K562 (cell line): ENCODE data around the gene TP53I13. TPM values are rescaled to one million over a fixed set of nuclear protein-coding genes. Genes with fewer than 3 reads are reported as not detected.
A peak's percentile ranks its signal among the peaks of the same experiment; 100 is the strongest.

Experiments used
- ARID1B ChIP-seq: fragments of 450-650 bp; IDR thresholded peaks from 2 replicates; pipeline ENCODE4 v1.6.1; 2016; ENCODE audit warnings: antibody characterized with exemption, mild to moderate bottlenecking, inconsistent platforms
- BRCA1 ChIP-seq, 2 experiments: fragments of 450-650 bp in 1 of 2; sonication (generic) in 1 of 2; formaldehyde crosslinking in 1 of 2; IDR thresholded peaks; 2 replicates each; pipeline versions ENCODE4 v1.5.0 to v1.6.1; 2017 to 2020; ENCODE audit warnings: mild to moderate bottlenecking in 1 of 2, missing genetic modification reagents in 1 of 2
- CHD4 ChIP-seq: fragments of 200-600 bp; sonication (generic); IDR thresholded peaks from 3 replicates; pipeline ENCODE4 v1.6.1; 2012; ENCODE audit warnings: low read depth, mild to moderate bottlenecking, mixed read lengths, low read length, inconsistent platforms; ENCODE audit not compliant: insufficient read depth, insufficient replicate concordance, poor library complexity, severe bottlenecking
- CSDE1 ChIP-seq, 2 experiments: fragments of 450-650 bp; IDR thresholded peaks; 2 replicates each; pipeline ENCODE4 v1.6.1; 2016; ENCODE audit warnings: mild to moderate bottlenecking in 1 of 2
- ERF ChIP-seq: fragments of 450-650 bp; formaldehyde crosslinking; IDR thresholded peaks from 2 replicates; pipeline ENCODE4 v1.4.0; 2020; ENCODE audit warnings: mild to moderate bottlenecking, mixed read lengths
- IRF1 ChIP-seq: sonication (generic); formaldehyde crosslinking; IDR thresholded peaks from 2 replicates; pipeline ENCODE4 v1.8.0; 2022; ENCODE audit warnings: missing genetic modification reagents, mild to moderate bottlenecking, borderline replicate concordance
- JUND ChIP-seq, 2 experiments: IDR thresholded peaks; 2 replicates in 1 of 2; 3 replicates in 1 of 2; pipeline ENCODE4 v1.6.1; 2011; ENCODE audit warnings: borderline replicate concordance in 2 of 2, low read depth in 2 of 2, low read length in 2 of 2, improper control_type of control experiment in 1 of 2, missing biosample characterization in 1 of 2, missing genetic modification characterization in 1 of 2, missing genetic modification reagents in 1 of 2
- KLF10 ChIP-seq: fragments of 250-450 bp; sonication (Bioruptor Pico); IDR thresholded peaks from 2 replicates; pipeline ENCODE4 v1.6.1; 2021; ENCODE audit warnings: matching md5 sums
- MAX ChIP-seq: sonication (generic); formaldehyde crosslinking; IDR thresholded peaks from 2 replicates; pipeline ENCODE4 v1.9.0; 2022; ENCODE audit warnings: mild to moderate bottlenecking, missing genetic modification reagents
- MEIS2 ChIP-seq: fragments of 450-650 bp; IDR thresholded peaks from 2 replicates; pipeline ENCODE4 v1.6.1; 2014; ENCODE audit warnings: mild to moderate bottlenecking; ENCODE audit not compliant: partially characterized antibody
- NR2F6 ChIP-seq: fragments of 450-650 bp; formaldehyde crosslinking; IDR thresholded peaks from 2 replicates; pipeline ENCODE4 v1.4.0; 2020; ENCODE audit warnings: mild to moderate bottlenecking
- OTX1 ChIP-seq: fragments of 450-650 bp; formaldehyde crosslinking; IDR thresholded peaks from 2 replicates; pipeline ENCODE4 v1.4.0; 2022; ENCODE audit warnings: mild to moderate bottlenecking
- PCBP2 ChIP-seq: fragments of 200-400 bp; formaldehyde crosslinking; IDR thresholded peaks from 2 replicates; pipeline ENCODE4 v1.6.1; 2018; ENCODE audit warnings: low read length, low read depth, mild to moderate bottlenecking, moderate library complexity; ENCODE audit not compliant: poor library complexity, severe bottlenecking
- RBM22 ChIP-seq: fragments of 200-400 bp; formaldehyde crosslinking; IDR thresholded peaks from 2 replicates; pipeline ENCODE4 v1.6.1; 2018; ENCODE audit warnings: low read length, low read depth; ENCODE audit not compliant: poor library complexity, severe bottlenecking
- RFX7 ChIP-seq: fragments of 250-450 bp; sonication (Bioruptor Pico); IDR thresholded peaks from 2 replicates; pipeline ENCODE4 v1.5.1; 2021; ENCODE audit warnings: mild to moderate bottlenecking
- SFPQ ChIP-seq: fragments of 200-400 bp; formaldehyde crosslinking; IDR thresholded peaks from 2 replicates; pipeline ENCODE4 v1.6.1; 2017; ENCODE audit warnings: mild to moderate bottlenecking, low read depth, low read length, moderate library complexity
- TAF7 ChIP-seq: fragments of 450-650 bp; IDR thresholded peaks from 2 replicates; pipeline ENCODE4 v1.6.1; 2016; ENCODE audit warnings: missing genetic modification characterization, missing compliant biosample characterization
- ZBTB26 ChIP-seq: fragments of 450-650 bp; formaldehyde crosslinking; IDR thresholded peaks from 2 replicates; pipeline ENCODE4 v1.4.0; 2022; ENCODE audit warnings: missing genetic modification characterization
- ZNF274 ChIP-seq: IDR thresholded peaks from 2 replicates; pipeline ENCODE4 v1.6.1; 2011; ENCODE audit warnings: low read depth, mild to moderate bottlenecking, low read length, moderate library complexity, borderline replicate concordance
- ZNF668 ChIP-seq: fragments of 250-450 bp; sonication (Bioruptor Pico); IDR thresholded peaks from 2 replicates; pipeline ENCODE4 v1.8.0; 2022; ENCODE audit warnings: mild to moderate bottlenecking, inconsistent platforms
- polyA plus RNA-seq, 8 experiments: library from polyadenylated mRNA; depleted of rRNA in 4 of 8; stranded (reverse) in 5 of 8; unstranded in 3 of 8; fragments of >200 nt; fragmentation: Nextera tagmentation in 2 of 8; fragmentation: Illumina TruSeq in 1 of 8; extraction: Ambion mirVana in 2 of 8; extraction: Trizol in 1 of 8; gene quantifications; 2 replicates each; pipeline versions ENCODE4 v1.2.1 to v1.2.3, GENCODE V29; 2011 to 2014; ENCODE audit warnings: inconsistent platforms in 1 of 8, missing spikeins in 1 of 8
- total RNA-seq, 7 experiments: library from RNA; depleted of rRNA in 6 of 7; stranded (reverse); fragments of >200 nt in 6 of 7; fragmentation: Illumina TruSeq in 2 of 7; extraction: Trizol in 2 of 7; gene quantifications; 2 replicates each; pipeline versions ENCODE4 v1.2.1 to v1.2.3, GENCODE V29; 2011 to 2021; ENCODE audit warnings: low replicate concordance in 1 of 7
- TF ChIP-seq, protein P1 (sequence below): fragments of 450-650 bp; IDR thresholded peaks from 2 replicates; pipeline ENCODE4 v1.6.1; 2016

Gene TP53I13
- total and polyA plus RNA-seq, 9 of the 15 experiments (the other 6 are each of a cell fraction or from before 2014, with no cell fraction given), result 0.08 to 28.3 (median 9.1) TPM

GRCh38 chr17:29593591-29594518 lies 25.4 kb downstream of the TP53I13 start (continued):
- TF ChIP-seq MAX (CRISPR knock-in tag) (peak; percentile 55; the same call in 1 of the 2 replicates), JUND (IDR thresholded peaks at IDR 0.05; ENCODE audit: borderline replicate concordance, low read depth, low read length) (no peak), JUND (tag; IDR thresholded peaks at IDR 0.05; ENCODE audit: borderline replicate concordance, low read depth, low read length) (no peak), TAF7 (tag) (no peak), MEIS2 (no peak), RBM22 (no peak), NR2F6 (CRISPR knock-in tag) (no peak), ARID1B (no peak), PCBP2 (no peak), KLF10 (CRISPR knock-in tag) (no peak), RFX7 (no peak), OTX1 (CRISPR knock-in tag) (no peak), ZBTB26 (no peak), ZNF668 (CRISPR knock-in tag) (no peak), CSDE1 (IDR thresholded peaks at IDR 0.05) (no peak), BRCA1 (IDR thresholded peaks at IDR 0.05) (no peak), BRCA1 (CRISPR knock-in tag; IDR thresholded peaks at IDR 0.05) (no peak), IRF1 (peak; percentile 83; the same call in 1 of the 2 replicates), SFPQ (no peak), CHD4 (no peak), ERF (CRISPR knock-in tag) (no peak), ZNF274 (no peak)
- TF ChIP-seq, protein P1, sequence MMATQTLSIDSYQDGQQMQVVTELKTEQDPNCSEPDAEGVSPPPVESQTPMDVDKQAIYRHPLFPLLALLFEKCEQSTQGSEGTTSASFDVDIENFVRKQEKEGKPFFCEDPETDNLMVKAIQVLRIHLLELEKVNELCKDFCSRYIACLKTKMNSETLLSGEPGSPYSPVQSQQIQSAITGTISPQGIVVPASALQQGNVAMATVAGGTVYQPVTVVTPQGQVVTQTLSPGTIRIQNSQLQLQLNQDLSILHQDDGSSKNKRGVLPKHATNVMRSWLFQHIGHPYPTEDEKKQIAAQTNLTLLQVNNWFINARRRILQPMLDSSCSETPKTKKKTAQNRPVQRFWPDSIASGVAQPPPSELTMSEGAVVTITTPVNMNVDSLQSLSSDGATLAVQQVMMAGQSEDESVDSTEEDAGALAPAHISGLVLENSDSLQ, result no peak
